ENCODE measurements around the gene SBK1.

GRCh38 chr16:28304214-28304613 is 11.9 kb downstream of the SBK1 start:
- TF ChIP-seq CTCF (IDR thresholded peaks at IDR 0.05; ENCODE audit: low read length) (no peak), EZH2 (IDR thresholded peaks at IDR 0.05; ENCODE audit: borderline replicate concordance, low read length) (no peak)
